Non-pigmented ciliary epithelial cell (primary cell): Measurements from ENCODE around the gene SPTBN5.

Experiments used
- DNase-seq: peaks from one replicate; pipeline ENCODE4 v3.0.0-alpha.2; 2010; ENCODE audit warnings: low read depth

The SPTBN5 gene

DNA sequence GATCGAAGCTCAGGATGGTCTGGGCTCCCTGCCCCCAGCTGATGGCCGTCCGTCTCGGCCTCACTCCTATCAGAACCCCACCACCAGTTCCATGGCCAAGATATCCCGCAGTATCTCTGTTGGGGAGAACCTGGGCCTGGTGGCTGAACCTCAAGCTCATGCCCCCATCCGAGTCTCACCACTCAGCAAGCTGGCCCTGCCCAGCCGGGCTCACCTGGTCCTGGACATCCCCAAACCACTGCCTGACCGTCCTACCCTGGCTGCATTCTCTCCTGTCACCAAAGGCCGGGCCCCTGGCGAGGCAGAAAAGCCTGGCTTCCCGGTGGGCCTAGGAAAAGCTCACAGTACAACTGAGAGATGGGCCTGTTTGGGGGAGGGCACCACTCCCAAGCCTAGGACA, 70.4 kb downstream of the SPTBN5 start:
- no peak for DNase-seq

DNA sequence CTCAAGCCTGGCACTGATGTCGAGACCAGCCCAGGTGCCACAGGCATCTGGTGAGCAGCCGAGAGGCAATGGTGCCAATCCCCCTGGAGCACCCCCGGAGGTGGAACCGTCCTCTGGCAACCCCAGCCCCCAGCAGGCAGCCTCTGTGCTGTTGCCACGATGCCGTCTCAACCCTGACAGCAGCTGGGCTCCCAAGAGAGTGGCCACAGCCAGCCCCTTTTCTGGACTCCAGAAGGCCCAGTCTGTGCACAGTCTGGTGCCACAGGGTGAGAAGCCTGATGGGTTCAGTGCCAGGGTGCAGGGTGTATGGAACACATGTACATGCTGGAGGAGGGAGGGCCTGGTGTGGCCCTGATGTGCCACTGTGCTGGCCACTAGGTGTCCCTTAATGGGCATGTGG, 70.9 kb downstream of the SPTBN5 start:
- DNase-seq = no peak

GRCh38 chr15:41822471-41822870, 71.4 kb downstream of the SPTBN5 start:
- no peak for DNase-seq

- no peak for DNase-seq
Measured at GRCh38 chr15:41821831-41822230, 72.0 kb downstream of the SPTBN5 start.

GRCh38 chr15:41820791-41821423, 72.9 kb downstream of the SPTBN5 start:
- DNase-seq = no peak

GRCh38 chr15:41819455-41820050, 74.3 kb downstream of the SPTBN5 start:
- no peak for DNase-seq

GRCh38 chr15:41817781-41818180, 76.1 kb downstream of the SPTBN5 start:
- DNase-seq = no peak

DNA sequence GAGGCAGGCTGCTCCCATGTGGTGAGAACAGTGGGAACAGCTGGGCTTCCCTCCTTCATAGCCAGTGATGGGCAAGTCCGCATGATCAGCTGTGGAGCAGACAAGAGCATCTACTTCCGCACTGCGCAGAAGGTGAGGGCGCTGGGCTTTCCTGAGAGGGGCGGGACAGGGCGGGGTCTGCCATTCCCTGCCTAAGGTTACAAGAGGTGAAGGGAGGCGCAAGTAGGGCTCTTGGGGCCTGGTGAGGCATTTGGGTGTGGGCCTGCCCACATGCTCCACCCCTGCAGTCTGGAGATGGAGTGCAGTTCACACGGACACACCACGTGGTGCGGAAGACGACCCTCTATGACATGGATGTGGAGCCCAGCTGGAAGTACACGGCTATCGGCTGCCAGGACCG, 76.5 kb downstream of the SPTBN5 start:
- DNase-seq = no peak

DNA sequence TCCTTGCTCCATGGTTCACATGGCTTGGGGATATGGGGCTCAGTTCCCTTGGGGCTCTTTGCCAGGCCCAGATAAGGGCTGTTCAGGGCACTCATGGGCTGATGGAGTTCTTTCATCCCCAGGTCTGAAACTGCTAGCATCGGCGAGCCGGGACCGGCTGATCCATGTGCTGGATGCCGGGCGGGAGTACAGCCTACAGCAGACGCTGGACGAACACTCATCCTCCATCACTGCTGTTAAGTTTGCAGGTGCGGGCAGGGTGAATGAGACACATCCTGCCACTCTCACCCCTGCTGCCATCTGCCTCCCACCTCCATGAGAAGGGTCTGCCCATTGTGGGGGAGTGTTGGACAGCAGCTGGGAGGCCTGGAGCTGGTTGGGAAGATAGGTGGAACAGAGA, 77.1 kb downstream of the SPTBN5 start:
- DNase-seq = no peak

GRCh38 chr15:41814534-41814933, 79.3 kb downstream of the SPTBN5 start:
- DNase-seq = no peak

- DNase-seq = no peak
Measured at GRCh38 chr15:41813426-41813825, 80.4 kb downstream of the SPTBN5 start.

DNA sequence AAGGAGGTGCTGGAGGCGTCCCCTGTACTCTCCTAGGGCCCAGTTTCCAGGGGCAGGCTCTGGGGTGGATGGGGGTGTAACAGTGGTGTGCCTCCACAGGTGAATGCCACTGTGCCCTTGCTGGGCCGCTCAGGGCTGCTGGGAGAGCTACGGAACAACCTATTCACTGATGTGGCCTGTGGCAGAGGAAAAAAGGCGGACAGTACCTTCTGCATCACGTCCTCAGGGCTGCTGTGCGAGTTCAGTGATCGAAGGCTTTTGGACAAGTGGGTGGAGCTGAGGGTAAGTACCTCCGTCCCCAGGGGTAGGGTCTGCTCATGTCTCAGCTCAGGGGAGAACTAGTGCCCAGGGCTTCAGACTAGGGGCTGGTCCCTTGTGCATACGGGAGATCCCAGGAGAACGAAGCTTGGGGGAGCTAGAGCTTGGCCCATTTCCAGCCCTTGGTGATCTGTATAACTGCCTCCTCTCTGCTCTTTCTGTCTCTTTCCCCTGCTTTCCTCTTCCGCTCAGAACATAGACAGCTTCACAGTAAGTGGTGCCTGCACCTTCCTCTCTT, 81.0 kb downstream of the SPTBN5 start:
- no peak for DNase-seq

DNA sequence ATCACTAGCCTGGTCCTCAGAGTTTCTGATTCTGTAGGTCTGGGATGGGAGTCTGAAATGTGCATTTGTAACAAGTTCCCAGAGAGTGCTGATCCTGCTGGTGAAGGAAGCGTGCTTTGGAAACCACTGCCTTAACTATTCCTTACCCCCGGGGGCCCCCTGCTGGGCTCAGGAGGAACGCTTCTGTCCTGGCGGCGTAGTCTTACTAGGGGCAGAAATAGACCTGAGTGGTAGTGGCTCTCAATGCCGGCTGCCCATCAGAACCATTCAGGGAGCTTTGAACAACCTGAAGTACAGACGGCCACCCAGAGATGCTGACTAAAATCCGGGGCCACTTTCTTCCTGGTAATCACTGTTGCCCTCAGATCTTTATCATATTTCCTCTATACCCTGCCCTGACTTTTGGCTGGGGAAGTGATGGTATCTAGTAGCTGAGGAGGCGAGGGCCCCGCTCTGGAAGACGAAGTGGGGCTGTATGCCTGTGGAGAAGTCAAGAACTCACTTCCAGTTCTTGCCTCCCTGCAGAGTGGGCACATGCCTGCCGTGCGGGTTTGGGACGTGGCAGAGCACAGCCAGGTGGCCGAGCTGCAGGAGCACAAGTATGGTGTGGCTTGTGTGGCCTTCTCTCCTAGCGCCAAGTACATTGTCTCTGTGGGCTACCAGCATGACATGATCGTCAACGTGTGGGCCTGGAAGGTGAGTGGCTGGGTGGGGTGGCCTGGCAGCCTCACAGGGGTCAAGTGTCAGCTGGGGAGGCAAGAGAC, 82.2 kb downstream of the SPTBN5 start:
- no peak for DNase-seq

DNA sequence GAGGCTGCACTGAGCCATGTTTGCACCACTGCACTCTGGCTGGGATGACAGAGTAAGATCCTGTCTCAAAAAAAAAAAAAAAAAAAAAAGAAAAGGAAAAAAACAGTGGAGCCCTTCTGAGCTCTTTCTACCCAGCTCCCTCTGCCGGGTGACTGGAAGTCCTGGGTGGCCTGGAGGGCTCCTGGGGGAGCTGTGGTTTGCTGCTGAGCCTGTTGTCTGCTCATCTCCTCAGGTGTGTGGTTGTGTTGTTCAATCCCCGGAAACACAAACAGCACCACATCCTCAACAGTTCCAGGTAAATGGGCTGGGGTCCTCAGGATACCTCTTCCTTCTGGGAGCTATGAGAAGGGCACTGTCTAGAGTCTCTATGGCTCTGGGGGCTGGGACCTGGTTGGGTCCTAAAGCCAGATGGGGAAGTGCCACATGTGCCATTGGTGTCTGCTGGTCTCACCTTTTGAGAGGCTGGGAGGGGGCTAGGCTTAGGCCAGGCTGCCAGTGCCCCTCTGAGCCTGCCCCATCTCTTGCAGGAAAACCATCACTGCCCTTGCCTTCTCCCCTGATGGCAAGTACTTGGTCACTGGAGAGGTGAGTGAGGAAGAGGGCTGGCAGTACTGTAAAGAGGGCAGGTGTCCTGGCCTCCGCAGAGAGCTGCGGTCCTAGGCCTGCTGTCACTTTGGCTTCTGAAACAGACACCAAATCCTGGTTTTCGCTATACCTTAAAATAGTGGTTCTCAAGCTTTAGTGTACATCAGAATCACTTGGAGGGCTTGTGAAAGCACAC, 83.0 kb downstream of the SPTBN5 start:
- DNase-seq = no peak

- no peak for DNase-seq
Measured at GRCh38 chr15:41809526-41810220, 84.2 kb downstream of the SPTBN5 start.

DNA sequence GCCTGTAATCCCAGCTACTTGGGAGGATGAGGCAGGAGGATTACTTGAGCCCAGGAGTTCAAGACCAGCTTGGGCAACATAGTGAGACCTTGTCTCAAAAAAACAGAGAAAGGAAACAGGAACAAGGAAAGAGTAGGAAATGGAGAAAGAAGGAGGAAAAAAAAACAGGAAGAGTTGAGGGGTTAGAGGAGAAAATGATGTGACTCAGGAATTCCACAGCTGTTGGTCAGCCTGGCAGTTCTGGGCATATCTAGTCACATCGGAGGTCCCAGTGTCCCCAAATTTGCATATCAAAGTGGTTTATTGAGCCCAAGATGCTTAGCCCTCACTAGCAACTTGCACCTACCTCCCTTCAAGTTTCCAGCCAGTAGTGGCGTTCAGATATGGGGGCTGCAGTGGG, 84.7 kb downstream of the SPTBN5 start:
- DNase-seq = no peak

- DNase-seq = no peak
Measured at GRCh38 chr15:41806291-41807181, 87.3 kb downstream of the SPTBN5 start.

- DNase-seq = no peak
Measured at GRCh38 chr15:41805711-41806110, 88.1 kb downstream of the SPTBN5 start.

DNA sequence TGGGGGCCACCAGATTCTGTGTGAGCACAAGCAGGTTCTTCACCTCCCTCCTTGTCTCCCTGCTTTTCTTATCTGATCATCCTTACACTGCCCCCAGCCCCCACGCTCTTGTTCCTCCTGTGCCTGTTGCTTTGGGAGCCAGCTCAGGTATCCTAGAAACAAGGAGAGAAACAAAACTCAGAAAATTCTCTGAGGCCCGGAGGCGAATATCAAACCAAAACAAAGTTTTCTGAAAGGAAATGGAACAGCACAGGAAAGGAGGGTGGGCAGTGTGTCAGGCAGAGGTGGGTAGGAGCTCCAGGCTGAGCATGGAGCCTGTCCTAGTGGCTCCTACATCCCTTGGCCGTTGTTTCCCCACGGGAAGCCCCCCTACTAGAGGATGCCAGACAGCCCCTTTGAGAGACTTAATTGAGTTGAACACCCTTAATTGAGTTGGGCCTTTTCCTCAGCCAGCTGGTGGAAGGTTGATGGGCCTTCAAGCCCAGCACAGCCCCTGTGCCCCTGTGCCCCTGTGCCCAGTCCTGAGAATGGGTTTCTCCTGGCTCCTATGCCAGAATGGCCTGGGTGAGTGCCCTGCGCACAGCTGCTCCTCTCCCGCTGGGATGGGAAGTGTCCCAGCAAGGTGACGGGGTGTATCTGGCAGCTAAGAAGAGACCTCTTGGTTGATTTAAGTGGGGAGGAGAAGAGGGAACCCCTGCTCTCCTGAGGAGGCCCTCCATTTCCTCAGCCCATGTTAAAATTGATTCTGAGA, 88.8 kb downstream of the SPTBN5 start:
- DNase-seq = no peak

DNA sequence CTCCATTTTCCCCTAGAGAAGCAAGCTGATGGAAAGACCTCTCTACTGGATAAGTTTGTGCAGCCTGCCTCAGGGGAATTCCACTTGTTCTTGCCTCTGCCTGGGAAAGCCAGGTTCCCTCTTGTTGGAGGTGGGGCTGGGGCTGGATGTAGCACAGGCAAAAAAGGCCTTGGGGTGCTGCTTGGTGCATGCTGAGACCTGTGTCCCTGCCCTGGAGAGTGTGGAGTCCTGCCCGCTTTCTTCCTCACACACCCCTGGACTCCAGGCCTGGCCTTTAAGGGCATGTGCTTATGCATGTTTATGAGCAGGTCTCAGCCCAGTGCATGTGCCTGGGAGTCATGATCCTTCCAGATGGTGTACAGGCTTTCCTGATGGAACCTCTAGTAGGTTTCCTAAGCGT, 89.5 kb downstream of the SPTBN5 start:
- DNase-seq = no peak
